HepG2 (cell line): ENCODE measurements around the gene IL2RA. TPM values are rescaled to one million over a fixed set of nuclear protein-coding genes. Genes with fewer than 3 reads are reported as not detected.

Experiments
- ARNT ChIP-seq: fragments of 450-650 bp; IDR thresholded peaks from 2 replicates; pipeline ENCODE4 v1.6.1; 2017
- CHD2 ChIP-seq: IDR thresholded peaks from 2 replicates; pipeline ENCODE4 v1.6.1; 2011; ENCODE audit warnings: low read depth, low read length, improper control_type of control experiment
- EP300 ChIP-seq, 3 experiments: sonication (generic) in 1 of 3; formaldehyde crosslinking in 1 of 3; IDR thresholded peaks; 2 replicates each; pipeline versions ENCODE4 v1.5.1 to v1.6.1; 2011 to 2020; ENCODE audit warnings: low read depth in 2 of 3, low read length in 2 of 3, borderline replicate concordance in 1 of 3, improper control_type of control experiment in 1 of 3, mild to moderate bottlenecking in 1 of 3, missing genetic modification reagents in 1 of 3, moderate library complexity in 1 of 3
- FOXJ3 ChIP-seq: sonication (generic); formaldehyde crosslinking; IDR thresholded peaks from 2 replicates; pipeline ENCODE4 v1.4.0; 2020; ENCODE audit warnings: missing genetic modification reagents, mild to moderate bottlenecking, borderline replicate concordance
- GPBP1L1 ChIP-seq: sonication (generic); formaldehyde crosslinking; IDR thresholded peaks from 2 replicates; pipeline ENCODE4 v1.5.0; 2020; ENCODE audit warnings: mild to moderate bottlenecking, missing genetic modification reagents
- GTF2F1 ChIP-seq: fragments of 150-350 bp; IDR thresholded peaks from 2 replicates; pipeline ENCODE4 v1.6.1; 2014; ENCODE audit warnings: low read length
- GZF1 ChIP-seq: sonication (generic); formaldehyde crosslinking; IDR thresholded peaks from 2 replicates; pipeline ENCODE4 v1.5.1; 2020; ENCODE audit warnings: mild to moderate bottlenecking, missing genetic modification reagents
- HNF4A ChIP-seq: sonication (generic); formaldehyde crosslinking; IDR thresholded peaks from 2 replicates; pipeline ENCODE4 v1.4.0; 2020; ENCODE audit warnings: missing genetic modification reagents
- JUN ChIP-seq: sonication (generic); formaldehyde crosslinking; IDR thresholded peaks from 2 replicates; pipeline ENCODE4 v1.4.0; 2020; ENCODE audit warnings: mild to moderate bottlenecking, missing genetic modification reagents
- KDM5B ChIP-seq: sonication (generic); formaldehyde crosslinking; IDR thresholded peaks from 2 replicates; pipeline ENCODE4 v1.4.0; 2020; ENCODE audit warnings: missing genetic modification reagents, mild to moderate bottlenecking, borderline replicate concordance
- NFATC3 ChIP-seq: sonication (generic); formaldehyde crosslinking; IDR thresholded peaks from 2 replicates; pipeline ENCODE4 v1.5.1; 2020; ENCODE audit warnings: mild to moderate bottlenecking, missing genetic modification reagents
- NFKB2 ChIP-seq: sonication (generic); formaldehyde crosslinking; IDR thresholded peaks from 2 replicates; pipeline ENCODE4 v1.4.0; 2020; ENCODE audit warnings: missing genetic modification reagents, borderline replicate concordance
- SALL1 ChIP-seq: sonication (generic); formaldehyde crosslinking; IDR thresholded peaks from 2 replicates; pipeline ENCODE4 v1.8.0; 2022; ENCODE audit warnings: mild to moderate bottlenecking, missing genetic modification reagents
- SP4 ChIP-seq: sonication (generic); formaldehyde crosslinking; IDR thresholded peaks from 2 replicates; pipeline ENCODE4 v1.8.1; 2023; ENCODE audit warnings: mild to moderate bottlenecking, missing genetic modification reagents
- TOE1 ChIP-seq: sonication (generic); formaldehyde crosslinking; IDR thresholded peaks from 2 replicates; pipeline ENCODE4 v1.4.0; 2020; ENCODE audit warnings: mild to moderate bottlenecking, missing genetic modification reagents
- YY1 ChIP-seq: IDR thresholded peaks from 2 replicates; pipeline ENCODE4 v1.6.1; 2011; ENCODE audit warnings: low read length, low read depth, moderate library complexity, mild to moderate bottlenecking; ENCODE audit not compliant: insufficient read depth, insufficient replicate concordance
- ZBTB34 ChIP-seq: sonication (generic); formaldehyde crosslinking; IDR thresholded peaks from 2 replicates; pipeline ENCODE4 v1.8.0; 2022; ENCODE audit warnings: mild to moderate bottlenecking, missing genetic modification reagents
- ZNF337 ChIP-seq: sonication (generic); formaldehyde crosslinking; IDR thresholded peaks from 2 replicates; pipeline ENCODE4 v1.5.1; 2020; ENCODE audit warnings: missing genetic modification reagents, low read depth, mild to moderate bottlenecking, borderline replicate concordance
- ZNF646 ChIP-seq: sonication (generic); formaldehyde crosslinking; IDR thresholded peaks from 2 replicates; pipeline ENCODE4 v1.9.0; 2021; ENCODE audit warnings: mild to moderate bottlenecking, missing genetic modification reagents
- ZNF761 ChIP-seq: sonication (generic); formaldehyde crosslinking; conservative IDR thresholded peaks from 2 replicates; pipeline ENCODE4 v1.4.0; 2020; ENCODE audit warnings: mild to moderate bottlenecking, missing genetic modification reagents
- ZNF773 ChIP-seq: sonication (generic); formaldehyde crosslinking; IDR thresholded peaks from 2 replicates; pipeline ENCODE4 v1.4.0; 2020; ENCODE audit warnings: missing genetic modification reagents, borderline replicate concordance
- polyA plus RNA-seq, 8 experiments: library from polyadenylated mRNA; depleted of rRNA in 3 of 8; stranded (reverse) in 7 of 8; unstranded in 1 of 8; fragments of >200 nt; fragmentation: Illumina TruSeq in 4 of 8; extraction: Trizol in 4 of 8; gene quantifications; 2 replicates each; pipeline versions ENCODE4 v1.2.1 to v1.2.3, GENCODE V29; 2011 to 2016; ENCODE audit warnings: low read depth in 4 of 8, missing spikeins in 1 of 8, mixed read lengths in 1 of 8; ENCODE audit not compliant: insufficient read depth in 1 of 8
- total RNA-seq, 5 experiments: library from RNA; depleted of rRNA; stranded (reverse); fragments of >200 nt; fragmentation: Illumina TruSeq; extraction: Trizol; gene quantifications; 2 replicates each; pipeline ENCODE4 v1.2.3, GENCODE V29; 2016; ENCODE audit warnings: low read depth in 1 of 5

Gene IL2RA
- total and polyA plus RNA-seq, 2 of the 13 experiments (the other 11 are each of a cell fraction or from before 2014, with no cell fraction given) = not detected

GRCh38 chr10:6053816-6054631 lies 8.1 kb downstream of the IL2RA start (continued):
- TF ChIP-seq YY1 = no peak
- TF ChIP-seq ZBTB34 (CRISPR knock-in tag) = no peak
- no peak for TF ChIP-seq ZNF773 (CRISPR knock-in tag)
- no peak for TF ChIP-seq ZNF646 (CRISPR knock-in tag)
- no peak for TF ChIP-seq CHD2
- TF ChIP-seq ZNF761 (CRISPR knock-in tag) = no peak
- peak; percentile 84 for TF ChIP-seq SALL1 (CRISPR knock-in tag)
- no peak for TF ChIP-seq EP300 (IDR thresholded peaks at IDR 0.05; ENCODE audit: low read depth in 2 of 2, low read length in 2 of 2)
- no peak for TF ChIP-seq EP300 (CRISPR knock-in tag; IDR thresholded peaks at IDR 0.05; ENCODE audit: borderline replicate concordance)
- no peak for TF ChIP-seq GPBP1L1
- TF ChIP-seq NFATC3 = no peak
- TF ChIP-seq NFKB2 (CRISPR knock-in tag) = peak; percentile 53; the same call in 1 of the 2 replicates
- no peak for TF ChIP-seq JUN (CRISPR knock-in tag)
- no peak for TF ChIP-seq SP4 (CRISPR knock-in tag)
- TF ChIP-seq ZNF337 = no peak
- TF ChIP-seq ARNT = no peak
- TF ChIP-seq KDM5B = peak; percentile 70; the same call in 1 of the 2 replicates
- no peak for TF ChIP-seq GZF1
- no peak for TF ChIP-seq TOE1 (CRISPR knock-in tag)
- no peak for TF ChIP-seq FOXJ3 (CRISPR knock-in tag)
- TF ChIP-seq HNF4A (CRISPR knock-in tag) = peak; percentile 10; the same call in 1 of the 2 replicates
- TF ChIP-seq GTF2F1 = no peak
